Stimulated activated CD8-positive, alpha-beta memory T cell treated with anti-CD3 and anti-CD28 coated beads, Interleukin-4, amount 100 ng/mL, for 48 hours (primary cell): ENCODE measurements around the gene SGCD.

Experiments
- DNase-seq: peaks from one replicate; pipeline ENCODE4 v3.0.0-alpha.2; 2020

Gene SGCD

GRCh38 chr5:156363861-156364260 is 36.9 kb downstream of the SGCD start:
- DNase-seq, result no peak

GRCh38 chr5:156366521-156366920 is 39.6 kb downstream of the SGCD start:
- no peak for DNase-seq

GRCh38 chr5:156367597-156367996 is 40.6 kb downstream of the SGCD start:
- DNase-seq, result no peak

GRCh38 chr5:156375895-156376495 is 49.0 kb downstream of the SGCD start:
- DNase-seq, result no peak

GRCh38 chr5:156376751-156377150 is 49.8 kb downstream of the SGCD start:
- DNase-seq, result no peak

- DNase-seq, result no peak
These were observed 51.2 kb downstream of the SGCD start for GRCh38 chr5:156378159-156378558.

- DNase-seq, result no peak
These were observed 52.2 kb downstream of the SGCD start for GRCh38 chr5:156379206-156379605.

- no peak for DNase-seq
These were observed 53.9 kb downstream of the SGCD start for GRCh38 chr5:156380848-156381247.

GRCh38 chr5:156383510-156384265 is 56.7 kb downstream of the SGCD start:
- DNase-seq, result no peak

- no peak for DNase-seq
These were observed 58.5 kb downstream of the SGCD start for GRCh38 chr5:156385416-156385815.

- no peak for DNase-seq
These were observed 60.0 kb downstream of the SGCD start for GRCh38 chr5:156386976-156387375.

- no peak for DNase-seq
These were observed 60.4 kb downstream of the SGCD start for GRCh38 chr5:156387391-156387790.

- no peak for DNase-seq
These were observed 61.3 kb downstream of the SGCD start for GRCh38 chr5:156388233-156388632.

GRCh38 chr5:156391139-156391538 is 64.2 kb downstream of the SGCD start:
- no peak for DNase-seq

- no peak for DNase-seq
These were observed 67.0 kb downstream of the SGCD start for GRCh38 chr5:156393980-156394379.

GRCh38 chr5:156394642-156395305 is 67.8 kb downstream of the SGCD start:
- DNase-seq, result no peak

- DNase-seq, result no peak
These were observed 68.3 kb downstream of the SGCD start for GRCh38 chr5:156395306-156395675.

- DNase-seq, result no peak
These were observed 69.3 kb downstream of the SGCD start for GRCh38 chr5:156396063-156396829.

GRCh38 chr5:156396830-156397081 is 69.8 kb downstream of the SGCD start:
- DNase-seq, result no peak

- DNase-seq, result no peak
These were observed 72.4 kb downstream of the SGCD start for GRCh38 chr5:156399323-156399722.

GRCh38 chr5:156400231-156400986 is 73.4 kb downstream of the SGCD start:
- DNase-seq, result no peak

- no peak for DNase-seq
These were observed 74.8 kb downstream of the SGCD start for GRCh38 chr5:156401804-156402203.

GRCh38 chr5:156402387-156402921 is 75.5 kb downstream of the SGCD start:
- peak; percentile 39 for DNase-seq
